Activated CD4-positive, alpha-beta T cell treated with anti-CD3 and anti-CD28 coated beads, Interleukin-2, amount 50 U/mL, for 1 hour (primary cell): ENCODE measurements around the gene EPS8L1.

Experiments used
- DNase-seq: peaks from one replicate; pipeline ENCODE4 v3.0.0-alpha.2; 2020

Gene EPS8L1

GRCh38 chr19:55117663-55118391 lies 42.2 kb downstream of the EPS8L1 start:
- DNase-seq, result peak; percentile 95

DNA sequence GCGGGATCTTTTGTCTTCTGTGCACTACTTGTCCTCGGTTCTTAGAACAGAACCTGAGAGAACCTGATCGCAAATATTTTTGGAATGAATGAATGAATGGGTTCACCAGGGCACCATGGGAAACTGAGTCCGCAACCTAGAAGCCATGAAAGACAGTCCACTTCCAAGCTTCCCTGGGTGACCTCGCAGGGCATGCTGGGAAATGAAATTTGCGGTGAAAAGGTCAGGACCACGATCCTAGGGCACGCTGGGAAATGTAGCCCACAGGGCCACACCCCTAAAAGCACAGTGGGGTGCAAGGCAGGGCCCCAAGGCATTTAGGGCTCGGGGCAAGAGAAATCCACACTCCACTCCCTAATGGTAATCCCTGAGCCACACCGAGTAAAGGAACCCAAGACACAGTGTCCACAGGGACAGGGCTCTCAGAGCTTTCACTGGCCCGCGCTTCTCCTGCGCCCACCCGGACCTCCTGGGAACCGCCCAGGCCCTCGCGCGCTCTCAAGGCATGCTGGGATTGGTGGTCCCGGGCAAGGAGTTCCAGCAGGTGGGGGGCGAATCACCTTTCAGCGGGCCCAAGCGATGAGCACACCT lies 42.8 kb downstream of the EPS8L1 start:
- no peak for DNase-seq

GRCh38 chr19:55119053-55119452 lies 43.4 kb downstream of the EPS8L1 start:
- DNase-seq, result no peak

DNA sequence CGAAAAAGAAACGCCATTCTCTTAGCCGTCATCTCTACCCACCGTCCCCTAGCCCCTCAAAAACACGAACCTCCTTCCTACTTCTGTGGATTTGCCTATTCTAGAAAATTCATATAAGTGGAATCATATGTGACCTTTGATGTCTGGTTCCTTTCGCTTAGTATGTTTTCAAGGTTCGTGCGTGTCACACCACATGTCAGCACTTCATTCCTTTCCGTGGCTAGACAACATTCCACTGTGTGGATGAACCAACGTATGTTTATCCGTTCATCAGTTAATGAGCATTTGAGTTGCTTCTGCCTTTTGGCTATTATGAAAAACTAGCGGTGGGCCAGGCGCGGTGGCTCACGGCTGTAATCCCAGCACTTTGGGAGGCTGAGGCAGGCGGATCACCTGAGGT lies 55.8 kb downstream of the EPS8L1 start:
- no peak for DNase-seq

GRCh38 chr19:55132453-55133129 lies 56.9 kb downstream of the EPS8L1 start:
- DNase-seq, result no peak

- DNase-seq, result no peak
Observed at GRCh38 chr19:55133639-55134444, 58.2 kb downstream of the EPS8L1 start.

- DNase-seq, result no peak
Observed at GRCh38 chr19:55134736-55135135, 59.1 kb downstream of the EPS8L1 start.

DNA sequence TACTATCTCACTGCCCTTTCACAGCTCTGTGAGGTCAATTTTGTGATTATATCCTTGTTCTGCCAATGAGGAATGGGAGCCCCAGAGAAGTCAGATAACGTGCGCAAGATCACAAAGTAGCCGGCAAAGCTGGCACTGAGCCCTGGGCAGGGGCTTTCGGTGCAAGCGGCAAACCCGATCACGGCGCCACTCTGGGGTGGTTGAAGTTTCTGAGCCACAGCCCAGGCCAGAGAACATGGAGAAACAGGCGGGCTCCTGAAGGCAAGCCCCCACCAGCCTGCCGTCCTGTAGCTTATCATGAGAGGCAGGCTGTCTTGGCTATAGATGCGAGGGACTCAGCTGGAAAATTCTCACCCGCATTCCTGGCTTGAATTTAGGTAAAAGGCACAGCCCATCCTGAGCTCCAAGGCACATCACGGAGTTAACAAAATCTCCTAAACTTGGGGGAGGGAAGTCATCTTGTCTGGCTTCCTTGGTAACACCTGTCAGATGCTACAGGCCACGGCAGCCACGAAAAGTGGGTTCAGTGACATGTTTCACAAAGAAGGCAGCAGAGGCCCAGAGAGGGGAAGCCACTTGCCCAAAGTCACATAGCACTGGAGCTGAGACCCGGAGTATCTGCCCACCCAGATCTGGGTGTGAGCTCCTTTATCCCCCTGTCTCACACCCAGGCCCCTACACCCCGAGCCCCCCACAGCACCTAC lies 60.9 kb downstream of the EPS8L1 start:
- DNase-seq, result no peak
